HepG2 (cell line): ENCODE data around the gene RESP18. TPM values are rescaled to one million over a fixed set of nuclear protein-coding genes. Genes with fewer than 3 reads are reported as not detected.

Experiments used
- ATAC-seq: fragments of 200-7000 bp; cut with Tn5 transposase; 3 replicates; pipeline ENCODE4 v1.9.1; 2020; ENCODE audit warnings: mild to moderate bottlenecking, moderate library complexity
- BruUV-seq: library from RNA; stranded (reverse); fragments of 400-500 nt; replicated peaks from 2 replicates; lab custom pipeline; 2021; lab: Mats Ljungman, UMichigan
- CTCF ChIA-PET: fragments of 300-600 bp; formaldehyde crosslinking; extraction: SDS; loops from one replicate; lab custom pipeline; 2021; ENCODE audit warnings: low total read pairs, inconsistent platforms, low intra/inter-chr PET ratio; lab: Yijun Ruan, JAX
- POLR2A ChIA-PET: fragments of 350-600 bp; sonication (Branson Sonifier 250); formaldehyde crosslinking; loops from one replicate; lab custom pipeline; 2020; ENCODE audit warnings: antibody characterized with exemption, inconsistent platforms; lab: Yijun Ruan, JAX
- DNase-seq: peaks from one replicate; pipeline ENCODE4 v3.0.0-alpha.2; 2015; ENCODE audit warnings: low spot score
- FAIRE-seq: peaks from 3 replicates; lab custom pipeline; 2011; peaks lifted over from hg19 to GRCh38; lab: Jason Lieb, UNC
- H2AFZ ChIP-seq: one replicate; pipeline ENCODE4 v1.6.1; 2011; ENCODE audit warnings: low read length, inconsistent platforms
- H3K27ac ChIP-seq: fragments of 300-600 bp; 3 replicates; pipeline ENCODE4 v1.8.0; 2011; ENCODE audit warnings: mixed run types, mild to moderate bottlenecking, mixed read lengths, low read length, inconsistent platforms; ENCODE audit not compliant: insufficient read depth; ENCODE audit errors: extremely low read length
- H3K27me3 ChIP-seq, 2 experiments: fragments of 200-600 bp in 1 of 2; 2 replicates in 1 of 2; 3 replicates in 1 of 2; pipeline versions ENCODE4 v1.6.0 to v1.8.0; 2011; ENCODE audit warnings: low read length in 2 of 2, mild to moderate bottlenecking in 2 of 2, moderate library complexity in 2 of 2, inconsistent platforms in 1 of 2; ENCODE audit not compliant: insufficient read depth in 2 of 2, control insufficient read depth in 1 of 2
- H3K36me3 ChIP-seq, 2 experiments: fragments of 200-600 bp in 1 of 2; replicated peaks in 1 of 2; 2 replicates in 1 of 2; 3 replicates in 1 of 2; pipeline versions ENCODE4 v1.5.1 to v1.8.0; 2011; ENCODE audit warnings: low read length in 2 of 2, inconsistent platforms in 1 of 2; ENCODE audit not compliant: insufficient read depth in 2 of 2, control insufficient read depth in 1 of 2
- H3K4me1 ChIP-seq: 2 replicates; pipeline ENCODE4 v1.5.1; 2012; ENCODE audit warnings: low read length, inconsistent platforms; ENCODE audit not compliant: insufficient read depth
- H3K4me2 ChIP-seq: 2 replicates; pipeline ENCODE4 v1.6.0; 2011; ENCODE audit warnings: low read depth, low read length, inconsistent platforms
- H3K4me3 ChIP-seq, 3 experiments: fragments of 200-600 bp in 1 of 3; sonication (generic), shearing (Covaris generic) in 1 of 3; replicated peaks in 1 of 3; 2 replicates each; pipeline ENCODE4 v1.5.1; 2011 to 2016; ENCODE audit warnings: low read length in 3 of 3, inconsistent platforms in 2 of 3, low read depth in 2 of 3, mild to moderate bottlenecking in 2 of 3, control low read depth in 1 of 3, mixed read lengths in 1 of 3; ENCODE audit not compliant: insufficient read depth in 1 of 3
- H3K79me2 ChIP-seq: one replicate; pipeline ENCODE4 v1.6.1; 2011; ENCODE audit warnings: low read length, inconsistent platforms; ENCODE audit not compliant: insufficient read depth
- H3K9ac ChIP-seq: 2 replicates; pipeline ENCODE4 v1.6.0; 2011; ENCODE audit warnings: mild to moderate bottlenecking, low read depth, low read length, inconsistent platforms; ENCODE audit not compliant: insufficient read depth
- H3K9me3 ChIP-seq: 2 replicates; pipeline ENCODE4 v1.5.1; 2012; ENCODE audit warnings: mild to moderate bottlenecking, low read length
- H4K20me1 ChIP-seq: 2 replicates; pipeline ENCODE4 v1.6.0; 2011; ENCODE audit warnings: inconsistent platforms, mild to moderate bottlenecking, low read length, moderate library complexity; ENCODE audit not compliant: insufficient read depth
- REL ChIP-seq: sonication (generic); formaldehyde crosslinking; conservative IDR thresholded peaks from 2 replicates; pipeline ENCODE4 v1.8.0; 2022; ENCODE audit warnings: mild to moderate bottlenecking, missing genetic modification reagents, moderate library complexity
- SSRP1 ChIP-seq: IDR thresholded peaks from 2 replicates; pipeline ENCODE4 v1.6.1; 2016; ENCODE audit warnings: control low read depth
- TAF15 ChIP-seq: fragments of 200-400 bp; formaldehyde crosslinking; IDR thresholded peaks from one replicate; pipeline ENCODE4 v1.6.1; 2018; ENCODE audit warnings: mild to moderate bottlenecking, low read depth, low read length; ENCODE audit not compliant: poor library complexity, severe bottlenecking
- ZNF24 ChIP-seq: fragments of 450-650 bp; IDR thresholded peaks from 2 replicates; pipeline ENCODE4 v1.6.1; 2017; ENCODE audit warnings: antibody characterized with exemption, mild to moderate bottlenecking
- ZSCAN30 ChIP-seq: sonication (generic); formaldehyde crosslinking; IDR thresholded peaks from 2 replicates; pipeline ENCODE4 v1.5.0; 2020; ENCODE audit warnings: mild to moderate bottlenecking, missing genetic modification reagents
- WGBS: methylation state at CpG from one replicate; pipeline ENCODE4 v1.1.6; 2017; ENCODE audit warnings: low lambda C conversion rate; 5-methylcytosine and 5-hydroxymethylcytosine counted together
- in situ Hi-C: cut with HindIII; loops from 2 replicates; pipeline ENCODE4 v1.10.0; 2017; ENCODE audit warnings: low pct_unique_long_range_greater_than_20kb; ENCODE audit not compliant: extremely low pct_ligation_motif_present
- intact Hi-C: fragments of 100-400 bp; cut with micrococcal nuclease; formaldehyde crosslinking; loops from one replicate; pipeline ENCODE4 v1.10.0; 2022; ENCODE audit not compliant: unreplicated experiment
- polyA plus RNA-seq, 8 experiments: library from polyadenylated mRNA; depleted of rRNA in 3 of 8; stranded (reverse) in 7 of 8; unstranded in 1 of 8; fragments of >200 nt; fragmentation: Illumina TruSeq in 4 of 8; extraction: Trizol in 4 of 8; gene quantifications; 2 replicates each; pipeline versions ENCODE4 v1.2.1 to v1.2.3, GENCODE V29; 2011 to 2016; ENCODE audit warnings: low read depth in 4 of 8, missing spikeins in 1 of 8, mixed read lengths in 1 of 8; ENCODE audit not compliant: insufficient read depth in 1 of 8
- total RNA-seq, 5 experiments: library from RNA; depleted of rRNA; stranded (reverse); fragments of >200 nt; fragmentation: Illumina TruSeq; extraction: Trizol; gene quantifications; 2 replicates each; pipeline ENCODE4 v1.2.3, GENCODE V29; 2016; ENCODE audit warnings: low read depth in 1 of 5
- TF ChIP-seq, protein P1 (sequence below): sonication (generic); formaldehyde crosslinking; IDR thresholded peaks from 2 replicates; pipeline ENCODE4 v1.5.0; 2020; ENCODE audit warnings: mild to moderate bottlenecking, missing genetic modification reagents
- TF ChIP-seq, protein P2 (sequence below): sonication (generic); formaldehyde crosslinking; IDR thresholded peaks from 2 replicates; pipeline ENCODE4 v1.9.0; 2021; ENCODE audit warnings: missing genetic modification reagents, mild to moderate bottlenecking, borderline replicate concordance
- TF ChIP-seq, protein P3 (sequence below): sonication (generic); formaldehyde crosslinking; IDR thresholded peaks from 2 replicates; pipeline ENCODE4 v1.5.1; 2020; ENCODE audit warnings: missing genetic modification reagents, mild to moderate bottlenecking, borderline replicate concordance

Gene RESP18
- total and polyA plus RNA-seq, 2 of the 13 experiments (the other 11 are each of a cell fraction or from before 2014, with no cell fraction given), result not detected

DNA sequence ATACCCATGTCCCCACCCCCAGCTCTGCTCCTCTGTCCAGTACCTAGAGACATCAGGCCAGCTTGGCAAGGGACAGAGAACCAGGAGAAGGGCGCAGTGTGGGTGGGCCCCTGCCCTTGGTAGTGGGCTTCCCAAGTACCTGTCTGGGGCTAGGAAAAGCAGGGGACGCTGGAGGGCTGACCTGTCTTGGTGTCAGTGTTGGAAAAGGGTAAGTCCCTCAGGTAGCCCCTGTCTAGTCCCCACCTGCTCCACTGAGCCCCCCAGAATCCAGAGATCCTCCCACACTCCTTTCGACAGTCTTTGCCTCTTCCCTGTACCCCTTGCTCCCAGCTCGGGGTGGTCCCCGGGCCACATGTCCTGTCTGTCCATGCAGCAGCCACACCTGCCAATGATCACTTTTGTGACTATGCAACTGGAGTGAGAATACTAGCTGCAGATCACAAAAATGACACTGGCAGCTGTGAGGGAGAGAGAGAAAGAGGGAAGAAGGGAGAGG is 38.8 kb downstream of the RESP18 start (continued):
- TF ChIP-seq, protein P1, sequence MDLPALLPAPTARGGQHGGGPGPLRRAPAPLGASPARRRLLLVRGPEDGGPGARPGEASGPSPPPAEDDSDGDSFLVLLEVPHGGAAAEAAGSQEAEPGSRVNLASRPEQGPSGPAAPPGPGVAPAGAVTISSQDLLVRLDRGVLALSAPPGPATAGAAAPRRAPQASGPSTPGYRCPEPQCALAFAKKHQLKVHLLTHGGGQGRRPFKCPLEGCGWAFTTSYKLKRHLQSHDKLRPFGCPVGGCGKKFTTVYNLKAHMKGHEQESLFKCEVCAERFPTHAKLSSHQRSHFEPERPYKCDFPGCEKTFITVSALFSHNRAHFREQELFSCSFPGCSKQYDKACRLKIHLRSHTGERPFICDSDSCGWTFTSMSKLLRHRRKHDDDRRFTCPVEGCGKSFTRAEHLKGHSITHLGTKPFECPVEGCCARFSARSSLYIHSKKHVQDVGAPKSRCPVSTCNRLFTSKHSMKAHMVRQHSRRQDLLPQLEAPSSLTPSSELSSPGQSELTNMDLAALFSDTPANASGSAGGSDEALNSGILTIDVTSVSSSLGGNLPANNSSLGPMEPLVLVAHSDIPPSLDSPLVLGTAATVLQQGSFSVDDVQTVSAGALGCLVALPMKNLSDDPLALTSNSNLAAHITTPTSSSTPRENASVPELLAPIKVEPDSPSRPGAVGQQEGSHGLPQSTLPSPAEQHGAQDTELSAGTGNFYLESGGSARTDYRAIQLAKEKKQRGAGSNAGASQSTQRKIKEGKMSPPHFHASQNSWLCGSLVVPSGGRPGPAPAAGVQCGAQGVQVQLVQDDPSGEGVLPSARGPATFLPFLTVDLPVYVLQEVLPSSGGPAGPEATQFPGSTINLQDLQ (CRISPR knock-in tag), result no peak
- TF ChIP-seq, protein P2, sequence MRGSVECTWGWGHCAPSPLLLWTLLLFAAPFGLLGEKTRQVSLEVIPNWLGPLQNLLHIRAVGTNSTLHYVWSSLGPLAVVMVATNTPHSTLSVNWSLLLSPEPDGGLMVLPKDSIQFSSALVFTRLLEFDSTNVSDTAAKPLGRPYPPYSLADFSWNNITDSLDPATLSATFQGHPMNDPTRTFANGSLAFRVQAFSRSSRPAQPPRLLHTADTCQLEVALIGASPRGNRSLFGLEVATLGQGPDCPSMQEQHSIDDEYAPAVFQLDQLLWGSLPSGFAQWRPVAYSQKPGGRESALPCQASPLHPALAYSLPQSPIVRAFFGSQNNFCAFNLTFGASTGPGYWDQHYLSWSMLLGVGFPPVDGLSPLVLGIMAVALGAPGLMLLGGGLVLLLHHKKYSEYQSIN, result no peak
- no peak for TF ChIP-seq ZSCAN30
- TF ChIP-seq ZNF24, result no peak

DNA sequence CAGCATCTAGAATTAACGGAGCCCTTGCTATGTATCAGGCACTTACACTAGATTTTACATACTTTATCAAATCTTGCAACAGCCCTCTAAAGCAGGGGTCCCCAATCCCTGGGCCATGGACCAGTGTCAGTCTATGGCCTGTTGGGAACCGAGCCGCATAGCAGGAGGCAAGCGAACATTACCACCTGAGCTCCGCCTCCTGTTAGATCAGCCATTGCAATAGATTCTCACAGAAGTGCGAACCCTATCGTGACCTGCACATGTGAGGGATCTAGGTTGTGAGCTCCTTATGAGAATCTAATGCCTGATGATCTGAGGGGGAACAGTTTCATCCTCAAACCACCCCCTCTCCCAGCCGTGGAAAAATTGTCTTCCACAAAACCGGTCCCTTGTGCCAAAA is 39.9 kb downstream of the RESP18 start:
- Histone ChIP-seq H3K9ac (no peak overlapping the region), H4K20me1 (no peaks in the 10 kb centered on the region), H3K4me2 (no peak overlapping the region), H3K9me3 (no peaks in the 10 kb centered on the region), H3K4me1 (peaks cover 32% of the 10 kb centered on the region), H2AFZ (no peak overlapping the region), H3K36me3 (no peaks in the 10 kb centered on the region), H3K79me2 (no peaks in the 10 kb centered on the region), H3K27me3 (peaks cover 6 to 68% of the 10 kb centered on the region in 2 experiments; a peak in 4 of 5 replicates), H3K27ac (no peak overlapping the region), H3K4me3 (no peak overlapping the region)
- intact Hi-C loops (loop anchor here (10.0 kb wide), 1 partner anchor 242 kb away; no protein-coding TSS in a partner anchor), in situ Hi-C loops (no loop called here)
- BruUV-seq, result no TSS peak
- ATAC-seq, result no peak
- CTCF ChIA-PET, result no interaction called here
- 58% methylated on average over 9 of the region's 9 CpGs for WGBS
- no peak for FAIRE-seq
- no peak for DNase-seq
- TF ChIP-seq, protein P3, sequence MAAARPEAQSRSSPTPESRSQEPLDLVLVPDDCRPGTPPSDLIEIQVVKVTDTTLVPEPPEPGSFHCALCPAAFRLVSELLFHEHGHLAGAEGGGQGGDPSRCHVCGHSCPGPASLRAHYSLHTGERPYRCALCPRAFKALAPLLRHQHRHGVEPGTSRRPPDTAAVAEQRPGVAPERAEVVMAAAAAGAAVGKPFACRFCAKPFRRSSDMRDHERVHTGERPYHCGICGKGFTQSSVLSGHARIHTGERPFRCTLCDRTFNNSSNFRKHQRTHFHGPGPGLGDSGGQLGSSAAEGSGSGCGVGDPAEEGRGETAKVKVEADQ (CRISPR knock-in tag), result no peak
- TF ChIP-seq TAF15 (no peak), REL (CRISPR knock-in tag) (no peak), SSRP1 (CRISPR knock-in tag) (no peak)
- POLR2A ChIA-PET, result interaction anchor here (1.1 to 3.6 kb wide), 4 partner anchors 12 to 86 kb away, joined by 4 to 47 read pairs (median 5); partner anchors contain the start of genes DNAJB2 and ZFAND2B
